Posterior cingulate gyrus (tissue), 11 donors: ENCODE data around the gene CKS2.
A peak's percentile ranks its signal among the peaks of the same experiment; 100 is the strongest.
"Not testable (repeated sequence)": the region's sequence is repeated elsewhere in the genome, so short reads cannot be mapped to it uniquely, and the experiment has no call there.

Experiments
- DNase-seq, 10 donors: peaks; one replicate each; pipeline versions ENCODE4 v3.0.0 to v3.0.0-alpha.2; 2020 to 2021; ENCODE audit warnings: mixed read lengths in 3 of 10
- intact Hi-C: fragments of 100-400 bp; cut with DNase I; formaldehyde crosslinking; loops from one replicate; pipeline ENCODE4 v1.15.1; 2023

CKS2 gene

DNA sequence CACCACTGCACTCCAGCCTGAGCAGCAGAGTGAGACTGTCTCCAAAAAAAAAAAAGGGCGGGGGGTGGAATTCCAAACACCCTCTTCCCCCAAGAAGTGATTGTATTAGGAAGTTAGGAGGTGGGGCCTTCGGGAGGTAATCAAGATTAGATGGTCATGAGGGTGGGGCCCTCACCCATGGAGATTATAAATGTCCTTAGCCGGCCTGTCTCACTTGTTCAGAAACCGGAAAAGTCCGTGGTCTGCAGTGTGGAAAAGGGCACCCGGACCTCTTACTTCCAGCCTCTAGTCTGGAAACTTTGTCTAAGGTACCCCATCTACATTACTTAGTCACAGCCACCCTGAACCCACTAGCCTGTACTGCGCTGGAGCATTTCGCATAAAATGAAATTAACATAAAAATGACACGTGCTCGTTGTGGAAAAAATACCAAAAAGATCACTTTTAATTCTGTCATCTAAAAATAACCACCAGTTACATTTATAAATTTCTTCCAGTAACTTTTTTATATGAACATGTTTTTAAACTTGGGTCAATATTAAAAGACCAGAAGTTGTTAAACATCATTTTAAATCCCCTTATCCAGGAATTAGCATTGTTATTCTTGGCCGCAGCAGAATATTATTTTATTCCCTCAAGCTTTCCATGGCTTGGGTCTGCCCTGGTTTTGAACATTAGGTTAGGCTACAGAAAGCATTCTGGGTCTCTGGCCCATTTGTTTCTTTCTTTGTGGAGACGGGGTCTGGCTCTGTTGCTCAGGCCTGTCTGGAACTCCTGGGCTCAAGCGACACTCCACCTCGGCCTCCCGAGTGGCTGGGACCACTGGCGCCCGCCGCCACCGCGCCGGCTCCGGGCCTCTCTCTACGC is 1.2 kb upstream of the CKS2 start:
- DNase-seq = no peak

DNA sequence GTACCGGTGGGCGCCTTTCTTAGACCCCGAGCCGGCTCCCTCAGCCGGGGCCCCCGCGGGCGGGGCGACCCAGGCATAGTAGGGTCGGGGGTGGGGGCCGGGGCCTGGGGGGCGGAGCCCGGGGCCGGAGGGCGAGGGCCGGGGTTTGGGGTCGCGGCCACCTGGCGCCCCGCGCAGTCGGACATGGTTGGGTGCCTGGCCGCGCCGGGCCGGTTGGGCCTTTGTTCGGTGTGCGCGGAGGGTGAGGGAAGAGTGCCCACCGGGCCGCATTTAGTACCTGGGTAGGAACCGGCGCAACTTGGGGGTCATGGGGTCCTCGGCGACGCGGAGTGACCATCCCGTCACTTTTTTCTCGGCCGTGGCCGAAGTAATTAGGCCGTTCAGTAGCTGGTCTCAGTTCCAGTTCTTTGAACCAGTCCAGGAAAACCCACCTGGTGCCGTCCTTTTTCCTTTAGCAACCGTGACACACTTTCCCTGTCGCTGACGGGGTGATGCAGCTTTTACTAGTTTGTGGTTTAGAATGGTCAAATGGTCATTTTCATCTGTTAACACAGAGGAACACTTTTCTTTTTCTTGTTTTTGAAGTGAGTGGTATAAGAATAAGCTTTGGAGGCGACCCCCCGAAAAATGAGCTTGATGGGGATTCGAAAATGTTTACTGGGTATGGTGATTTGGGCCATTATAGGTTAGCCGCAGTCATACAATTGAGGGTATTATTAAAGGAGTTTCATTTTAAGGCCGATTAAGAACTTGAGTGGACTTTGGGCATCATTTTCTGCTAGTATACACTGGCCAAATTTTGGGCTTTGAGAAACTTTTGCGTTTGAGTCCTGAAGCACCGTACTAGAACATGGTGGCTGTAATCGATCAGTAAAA is 589 bp downstream of the CKS2 start:
- intact Hi-C loops = loop anchor here (10.0 kb wide), 1 partner anchor 137 kb away; the partner anchor contains the start of gene SHC3
- DNase-seq = peak in 4 of 10 donors; percentile 7 to 80 (median 45)

More for the DNA sequence above, 1.2 kb upstream of the CKS2 start:
- intact Hi-C loops = loop anchor here (1.0 to 10.0 kb wide), 2 partner anchors 8 to 135 kb away; partner anchors contain the start of genes SECISBP2 and SHC3

DNA sequence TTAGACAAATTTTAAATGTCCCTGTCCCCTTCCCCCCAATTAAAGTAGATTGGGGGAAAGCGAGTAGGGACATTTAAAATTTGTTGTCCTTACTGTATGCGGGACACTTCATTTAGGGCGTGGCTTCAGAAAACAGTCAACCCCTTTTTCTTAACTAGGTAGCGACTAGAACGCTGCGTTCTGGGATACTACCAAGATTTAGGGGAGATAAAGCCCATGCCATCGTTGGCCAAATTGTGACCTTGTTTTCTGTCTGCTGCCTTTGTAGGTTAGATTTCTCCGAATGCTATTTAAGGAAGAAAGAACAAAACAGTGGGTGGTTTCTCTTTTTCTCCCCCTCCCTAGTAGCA is 1.2 kb downstream of the CKS2 start:
- intact Hi-C loops = loop anchor here (10.0 kb wide), 1 partner anchor 137 kb away; the partner anchor contains the start of gene SHC3
- no peak for DNase-seq

DNA sequence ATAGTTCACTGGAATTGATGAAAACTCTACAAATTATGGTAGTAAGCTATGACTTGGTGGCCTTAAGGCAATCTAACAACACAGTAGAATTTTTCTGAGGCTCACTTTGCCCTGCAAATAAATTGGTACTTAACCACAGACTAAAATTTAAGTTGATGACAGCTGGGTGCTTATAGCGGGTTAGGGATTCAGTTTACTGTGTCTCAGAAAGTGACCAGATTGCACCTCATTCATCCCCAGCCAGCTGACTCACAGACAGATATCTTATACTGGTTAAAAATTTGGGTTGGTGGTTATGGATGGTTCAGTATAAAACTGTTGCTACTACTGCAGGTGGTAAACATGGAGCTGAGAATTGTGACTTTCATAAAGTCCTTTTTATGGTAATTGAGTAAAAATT is 2.8 kb downstream of the CKS2 start:
- intact Hi-C loops = loop anchor here (10.0 kb wide), 1 partner anchor 139 kb away; the partner anchor contains the start of gene SHC3
- no peak for DNase-seq

DNA sequence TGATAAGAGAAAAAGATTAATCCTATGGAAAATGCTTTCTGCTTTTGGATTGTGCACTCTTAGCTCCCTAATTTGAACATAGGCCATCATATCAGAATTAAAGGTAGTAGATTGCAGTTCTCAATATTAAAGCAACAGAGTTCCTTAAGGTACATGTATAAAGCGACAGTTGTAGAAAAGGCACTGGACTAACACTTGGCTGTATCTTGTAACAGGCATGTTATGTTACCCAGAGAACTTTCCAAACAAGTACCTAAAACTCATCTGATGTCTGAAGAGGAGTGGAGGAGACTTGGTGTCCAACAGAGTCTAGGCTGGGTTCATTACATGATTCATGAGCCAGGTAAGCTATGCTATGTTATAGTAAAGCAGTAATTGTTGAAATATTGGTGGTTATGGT is 4.0 kb downstream of the CKS2 start:
- intact Hi-C loops = loop anchor here (10.0 kb wide), 1 partner anchor 140 kb away; the partner anchor contains the start of gene SHC3

DNA sequence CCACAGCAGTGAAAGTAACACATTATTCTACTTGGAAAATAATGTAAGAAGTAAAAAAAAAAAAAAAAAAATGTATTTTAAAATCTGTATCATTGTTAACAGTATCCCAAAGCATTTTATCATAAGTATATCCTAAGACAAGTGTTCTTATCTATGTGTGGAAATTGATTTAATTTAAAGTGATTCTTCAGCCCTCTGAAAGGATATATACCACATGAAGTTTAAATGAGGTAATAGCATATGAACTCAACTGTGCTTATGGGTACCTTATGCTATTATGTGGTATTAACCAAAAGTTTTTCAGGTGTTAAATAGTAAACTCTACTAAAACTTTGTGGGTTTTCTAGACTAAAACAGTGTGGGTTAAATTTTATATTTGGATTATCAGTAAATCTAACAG is 4.5 kb downstream of the CKS2 start:
- no peak for DNase-seq
- intact Hi-C loops = loop anchor here (10.0 kb wide), 1 partner anchor 141 kb away; the partner anchor contains the start of gene SHC3

More for the DNA sequence above, 4.0 kb downstream of the CKS2 start:
- no peak for DNase-seq

DNA sequence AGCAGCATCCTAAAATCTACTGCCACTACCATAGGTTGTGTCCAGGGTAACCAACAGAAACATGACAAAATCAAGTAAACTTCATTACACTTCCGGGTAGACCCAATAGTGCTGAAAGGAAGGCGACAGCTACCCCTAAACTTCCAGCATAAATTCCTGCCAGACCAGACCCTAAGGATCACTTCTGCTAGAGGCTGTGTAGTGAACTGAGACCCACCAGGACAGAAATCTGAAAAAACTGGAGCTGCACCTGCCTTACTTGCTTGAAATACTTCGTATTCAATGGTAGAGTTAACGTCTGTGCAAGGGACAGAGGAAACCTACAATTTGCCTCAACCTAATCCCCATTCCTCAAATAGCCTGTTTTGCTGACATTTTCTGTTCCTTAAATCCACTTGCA is 6.3 kb downstream of the CKS2 start:
- DNase-seq = no peak
- intact Hi-C loops = loop anchor here (10.0 kb wide), 1 partner anchor 142 kb away; the partner anchor contains the start of gene SHC3

DNA sequence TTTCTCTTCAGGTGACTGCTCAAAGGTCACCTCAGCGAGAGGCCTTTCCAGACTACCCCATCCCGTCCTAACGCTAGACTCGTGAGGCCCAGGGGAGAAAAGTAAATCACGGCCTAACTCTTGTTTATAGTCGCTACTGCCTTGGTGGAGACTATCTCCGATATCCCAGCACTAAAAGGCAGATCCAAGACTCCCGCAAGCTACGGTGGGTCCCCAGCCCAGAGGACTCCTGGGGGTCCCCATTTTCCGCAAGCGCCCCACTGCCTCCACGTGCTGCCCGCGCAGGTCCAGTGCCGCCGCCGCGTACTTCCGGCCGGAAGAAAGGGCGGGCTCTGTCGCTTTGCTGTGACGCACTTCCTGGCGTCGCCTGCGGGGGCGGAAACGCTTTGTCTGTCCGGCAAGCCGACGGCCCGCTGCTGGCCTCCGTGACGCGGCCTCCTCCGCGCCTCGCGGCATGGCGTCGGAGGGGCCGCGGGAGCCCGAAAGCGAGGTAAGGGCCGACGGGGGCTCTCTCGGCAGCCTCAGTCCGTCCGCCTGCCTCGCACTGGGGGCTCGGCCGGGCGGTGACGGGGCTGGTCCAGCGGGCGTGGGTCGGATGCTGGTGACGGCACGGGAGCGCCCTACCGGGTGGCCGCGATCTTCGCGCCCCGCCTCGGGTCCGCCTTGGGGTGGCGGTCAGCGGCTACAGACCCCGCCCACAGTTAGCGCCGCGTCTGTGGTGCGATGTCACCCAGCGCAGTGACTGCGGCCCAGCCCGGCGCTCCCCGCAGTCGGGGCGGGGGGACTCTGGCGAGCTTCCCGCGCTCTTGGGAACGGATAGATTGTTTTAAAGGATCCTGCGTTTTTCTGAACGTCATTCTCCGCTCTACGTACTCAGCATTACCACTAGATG is 7.4 kb downstream of the CKS2 start, which contains the start of gene SECISBP2:
Gene SECISBP2, plus strand, starts transcription at position 378 of the 892 bp plus-strand sequence. Its CDS starts 77 bp downstream, at position 455.
- peak; percentile 90 to 99 (median 94) for DNase-seq
- intact Hi-C loops = loop anchor here (1.0 to 10.0 kb wide), 3 partner anchors 8 to 230 kb away; partner anchors contain the start of gene SHC3

DNA sequence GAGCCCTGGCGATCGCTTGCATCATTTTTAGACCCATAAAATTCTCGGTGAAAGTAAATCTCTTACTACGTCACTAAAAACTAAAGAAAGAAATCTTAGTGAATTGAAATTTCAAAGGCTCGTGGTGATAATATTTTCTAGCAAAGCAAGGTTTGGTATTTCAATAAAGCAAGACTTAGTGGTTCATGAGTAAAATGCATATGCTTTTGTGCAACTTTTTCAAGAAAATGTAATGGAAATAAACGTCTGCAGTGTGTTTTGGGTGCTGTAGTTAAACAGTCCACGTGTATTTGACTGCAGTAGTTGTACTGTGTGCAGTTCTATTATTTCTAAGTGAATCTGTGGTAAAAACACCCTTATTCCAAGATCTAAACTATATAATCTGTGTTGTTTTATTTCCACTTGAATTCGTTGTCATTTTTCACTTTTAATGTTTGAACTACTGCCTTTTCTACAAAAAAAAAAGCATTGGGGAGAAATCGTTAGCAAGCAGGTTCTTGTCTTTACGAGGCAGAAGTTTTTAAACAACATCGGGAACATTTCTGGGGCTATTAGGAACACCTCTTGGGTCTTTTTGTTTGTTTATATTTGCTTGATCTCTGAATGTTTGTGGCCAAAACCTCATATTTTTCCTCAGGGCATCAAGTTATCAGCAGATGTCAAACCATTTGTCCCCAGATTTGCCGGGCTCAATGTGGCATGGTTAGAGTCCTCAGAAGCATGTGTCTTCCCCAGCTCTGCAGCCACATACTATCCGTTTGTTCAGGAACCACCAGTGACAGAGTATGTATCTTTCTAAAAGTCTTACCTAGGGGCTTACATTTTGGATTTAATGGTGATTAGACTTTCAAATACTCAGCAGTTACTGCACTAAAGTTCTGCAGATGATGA is 8.3 kb downstream of the CKS2 start:
- intact Hi-C loops = loop anchor here (2.0 to 10.0 kb wide), 2 partner anchors 144 to 230 kb away; partner anchors contain the start of gene SHC3
- no peak for DNase-seq

DNA sequence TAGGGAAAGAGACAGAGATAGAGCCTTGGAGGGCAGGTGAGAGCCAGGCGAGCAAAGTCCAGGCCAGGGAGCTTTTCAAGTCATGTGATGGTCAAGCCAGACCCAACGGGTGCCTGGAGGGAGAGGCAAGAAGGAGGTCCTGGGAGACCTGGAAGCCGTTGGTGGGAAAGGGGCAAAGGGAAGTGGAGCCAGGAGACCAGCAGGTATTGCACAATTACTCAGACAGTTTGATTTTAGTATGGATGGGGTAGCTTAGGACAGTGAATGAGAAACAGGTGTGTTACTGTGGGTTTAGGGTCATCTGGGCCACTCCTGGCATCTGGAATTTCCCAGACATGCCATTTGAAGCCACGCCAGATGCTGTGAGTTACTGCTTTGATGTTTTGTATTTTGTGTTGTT is 12.4 kb downstream of the CKS2 start:
- intact Hi-C loops = no loop called here
- DNase-seq = no peak

DNA sequence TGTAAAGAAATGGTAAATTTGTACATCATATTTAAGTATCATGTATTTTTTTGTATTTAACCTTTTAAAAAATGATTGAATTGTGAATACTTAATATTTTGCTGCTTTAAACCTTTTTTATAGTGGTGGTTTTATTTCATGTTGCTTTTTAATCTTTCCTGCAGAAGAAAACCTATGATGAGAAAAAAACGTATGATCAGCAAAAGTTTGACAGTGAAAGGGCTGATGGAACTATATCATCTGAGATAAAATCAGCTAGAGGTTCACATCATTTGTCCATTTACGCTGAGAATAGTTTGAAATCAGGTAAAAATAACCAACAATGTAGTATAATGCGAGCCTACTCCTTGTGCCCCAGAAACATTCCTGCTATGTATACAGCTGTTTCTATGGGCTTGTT is 14.7 kb downstream of the CKS2 start:
- no peak for DNase-seq
- intact Hi-C loops = no loop called here

DNA sequence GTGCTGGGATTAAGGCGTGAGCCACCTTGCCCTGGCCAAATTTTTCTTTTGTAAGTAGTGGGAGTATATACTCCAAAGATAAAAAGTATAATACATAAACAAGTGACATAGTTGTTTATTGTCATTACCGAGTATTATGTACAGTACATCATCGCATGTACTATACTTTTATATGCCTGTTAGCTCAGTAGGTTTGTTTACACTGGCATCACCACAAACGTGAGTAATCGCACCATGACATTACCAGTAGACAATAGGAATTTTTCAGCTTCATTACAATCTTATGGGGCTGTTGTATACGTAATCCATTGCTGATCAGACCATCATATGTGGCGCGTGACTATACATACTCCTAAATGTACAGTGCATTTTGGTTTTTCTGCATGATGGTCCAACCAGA is 17.1 kb downstream of the CKS2 start:
- intact Hi-C loops = no loop called here
- no peak for DNase-seq

DNA sequence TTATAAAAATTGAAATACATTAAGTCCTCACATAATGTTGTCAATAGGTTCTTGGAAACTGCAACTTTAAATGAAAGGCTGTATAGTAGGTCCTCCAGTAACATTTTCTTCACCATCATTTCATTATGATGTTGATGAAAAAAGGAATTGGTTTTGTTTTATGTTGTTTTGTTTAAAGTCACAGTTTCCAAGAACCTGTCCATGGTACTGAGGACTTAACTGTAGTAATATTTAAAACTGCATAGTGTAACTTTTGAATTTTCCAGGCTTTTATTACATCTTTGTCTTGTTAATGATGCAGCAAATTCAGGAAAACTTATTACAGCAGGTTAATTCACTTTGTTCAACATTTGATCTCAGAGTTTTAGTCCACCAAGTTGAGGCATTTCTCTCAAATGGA is 18.9 kb downstream of the CKS2 start:
- DNase-seq = no peak
- intact Hi-C loops = no loop called here

DNA sequence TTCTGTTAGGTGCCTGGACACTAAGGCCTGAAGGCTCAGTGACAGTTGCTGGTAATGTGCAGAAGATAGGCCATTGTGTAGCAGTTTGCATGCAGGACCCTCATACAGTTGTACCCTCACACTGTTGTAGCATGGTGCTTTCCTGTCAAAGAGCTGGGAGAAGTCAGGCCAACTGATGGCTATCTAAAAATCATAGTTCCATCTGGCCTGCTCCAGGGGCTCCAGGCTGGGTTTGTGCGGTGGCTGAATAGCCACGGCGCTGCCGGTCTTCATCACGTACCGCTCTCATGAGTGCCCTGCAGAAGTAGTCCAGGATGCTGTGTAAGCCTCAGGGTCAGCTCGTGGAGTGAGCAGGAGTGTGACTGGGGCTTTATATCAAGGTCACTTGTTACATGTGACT is 19.5 kb downstream of the CKS2 start:
- intact Hi-C loops = no loop called here
- no peak for DNase-seq

DNA sequence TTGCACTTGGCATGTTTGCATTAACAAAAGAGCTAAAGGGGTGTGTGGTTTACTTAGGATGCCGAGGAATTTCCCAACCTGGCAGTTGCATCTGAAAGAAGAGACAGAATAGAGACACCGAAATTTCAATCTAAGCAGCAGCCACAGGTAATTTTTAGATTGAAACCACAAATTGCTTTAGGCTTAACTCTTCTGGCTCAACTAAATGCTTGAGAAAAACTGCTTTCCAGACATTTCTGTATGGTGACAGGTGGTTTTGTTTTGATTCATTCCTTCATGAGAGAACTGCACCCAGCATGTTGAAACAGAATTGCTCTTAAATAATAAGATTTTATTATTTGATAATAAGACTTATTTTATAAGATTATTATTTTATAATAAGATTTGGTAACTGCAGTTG is 28.8 kb downstream of the CKS2 start:
- intact Hi-C loops = no loop called here
- no peak for DNase-seq

DNA sequence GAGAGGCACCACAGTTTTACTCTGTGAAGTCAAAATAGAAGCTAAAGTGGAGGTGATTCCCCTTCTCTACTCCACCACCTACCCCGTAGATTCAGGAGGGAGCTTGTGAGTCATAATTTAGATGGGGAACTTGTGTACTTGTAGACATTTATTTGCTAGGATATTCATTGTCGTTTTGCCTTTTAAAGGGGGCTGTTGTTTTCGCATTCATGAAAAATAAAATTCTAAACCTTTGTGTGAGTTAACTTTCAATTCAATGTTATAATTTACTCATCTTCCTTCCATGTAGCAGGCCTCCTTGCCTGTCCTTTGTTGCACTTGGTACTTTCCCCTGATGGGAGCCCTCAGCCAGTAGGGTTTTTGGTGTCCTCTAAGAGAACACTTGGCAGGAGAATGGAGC is 29.3 kb downstream of the CKS2 start:
- no peak for DNase-seq
- intact Hi-C loops = no loop called here

DNA sequence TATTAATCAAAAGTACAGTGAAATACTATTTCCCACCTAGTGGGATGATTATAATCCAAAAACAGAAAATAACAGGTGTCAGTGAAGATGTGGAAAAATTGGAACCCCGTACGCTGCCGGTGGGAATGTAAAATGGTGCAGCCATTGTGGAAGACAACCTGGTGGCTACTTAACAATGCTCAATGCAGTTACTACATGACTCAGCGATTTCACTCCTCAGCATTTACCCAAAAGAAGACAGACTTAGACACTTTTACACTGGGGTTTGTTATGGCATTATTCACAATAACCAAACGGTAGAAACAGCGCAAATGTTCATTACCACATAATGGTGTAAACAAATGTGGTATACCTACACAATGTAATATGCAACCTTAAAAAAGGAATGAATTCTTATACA is 31.2 kb downstream of the CKS2 start:
- intact Hi-C loops = no loop called here
- no peak for DNase-seq

DNA sequence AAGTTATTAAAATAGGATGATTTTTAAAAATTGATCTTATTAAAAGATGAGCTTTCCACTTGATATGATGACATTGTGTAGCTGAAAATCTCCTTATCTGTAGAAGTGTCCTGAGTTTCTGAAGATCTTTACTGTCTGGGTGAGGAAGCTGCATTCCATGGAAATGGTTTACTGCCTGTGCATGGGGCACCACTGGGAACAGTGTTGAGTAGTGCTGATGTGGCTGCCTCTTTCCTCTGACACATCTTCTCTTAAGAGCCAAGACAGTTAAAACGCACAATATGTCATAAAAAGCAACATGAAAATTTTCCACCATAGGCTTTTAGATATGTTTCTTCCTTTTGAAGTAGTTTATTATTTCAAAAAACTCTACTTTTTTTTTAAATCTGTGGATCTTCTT is 32.0 kb downstream of the CKS2 start:
- intact Hi-C loops = no loop called here
- DNase-seq = no peak

DNA sequence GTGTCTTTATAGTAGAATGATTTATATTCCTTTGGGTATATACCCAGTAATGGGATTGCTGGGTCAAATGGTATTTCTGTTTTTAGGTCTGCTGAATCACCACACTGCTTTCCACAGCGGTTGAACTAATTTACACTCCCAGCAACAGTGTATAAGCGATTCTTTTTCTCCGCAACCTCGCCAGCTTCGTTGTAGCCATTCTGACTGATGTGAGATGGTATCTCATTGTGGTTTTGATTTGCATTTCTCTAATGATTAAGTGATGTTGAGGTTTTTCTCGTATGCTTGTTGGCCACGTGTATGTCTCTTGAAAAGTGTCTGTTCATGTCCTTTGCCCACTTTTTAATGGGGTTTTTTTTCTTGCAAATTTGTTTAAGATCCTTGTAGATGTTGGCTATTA is 32.8 kb downstream of the CKS2 start:
- intact Hi-C loops, DNase-seq: not testable (repeated sequence)
